ENCODE measurements around the gene LPIN2. TPM values are rescaled to one million over a fixed set of nuclear protein-coding genes. Genes with fewer than 3 reads are reported as not detected.

Gene LPIN2
- total RNA-seq, 4 donors from 2014 or later: 39.4 to 68.0 (median 47.4) TPM

- intact Hi-C loops (cut with DNase I): loop anchor here (10.0 kb wide), 1 partner anchor 48 kb away; no protein-coding TSS in a partner anchor
- 71 to 77% methylated on average over 2 of the region's 2 CpGs for WGBS, 2 donors
- Histone ChIP-seq H3K4me3 (replicated peaks in 1 of 3) (no peak overlapping the region), H3K27ac (peak overlapping the region in 2 of 3 donors; percentile 89 to 90), H3K36me3 (no peaks in the 10 kb centered on the region), H3K4me1 (peaks cover 69 to 73% of the 10 kb centered on the region in 2 donors), H3K9me3 (no peaks in the 10 kb centered on the region), H3K27me3 (no peaks in the 10 kb centered on the region)
- TF ChIP-seq CTCF (IDR thresholded peaks at IDR 0.05) (no peak), POLR2A (IDR thresholded peaks at IDR 0.05) (no peak)
- no peak for DNase-seq
These were observed 30.3 kb downstream of the LPIN2 start for GRCh38 chr18:2982452-2983269.

DNA sequence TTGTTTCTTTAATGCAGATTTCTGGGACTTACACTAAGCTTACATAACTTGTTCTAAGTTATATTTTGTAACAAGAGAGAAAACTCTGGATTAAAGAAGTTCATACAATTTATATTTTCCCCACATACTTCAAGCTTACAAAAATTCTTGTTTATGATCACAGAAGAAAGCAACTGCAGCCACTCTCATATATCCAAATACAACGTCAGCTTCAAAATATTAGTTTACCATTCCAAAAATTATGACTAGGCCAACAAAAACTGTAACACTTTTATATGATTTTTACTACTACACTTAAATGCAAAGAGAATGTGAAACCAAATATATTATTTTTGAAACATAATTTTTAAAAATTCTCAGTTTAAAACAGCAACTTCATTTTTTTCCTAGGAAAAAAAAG is 30.9 kb downstream of the LPIN2 start:
- peak overlapping the region; percentile 69 to 90 (median 89) for H3K27ac ChIP-seq
- 79 to 81% methylated on average over 1 of the region's 1 CpG for WGBS, 2 donors

GRCh38 chr18:2981212-2981728 is 31.7 kb downstream of the LPIN2 start:
- 27 to 28% methylated on average over 6 of the region's 6 CpGs for WGBS, 2 donors

More for the DNA sequence above, 30.9 kb downstream of the LPIN2 start:
- Histone ChIP-seq H3K4me3 (replicated peaks in 1 of 3) (no peak overlapping the region), H3K36me3 (no peaks in the 10 kb centered on the region), H3K4me1 (peaks cover 76 to 79% of the 10 kb centered on the region in 2 donors), H3K27me3 (no peaks in the 10 kb centered on the region), H3K9me3 (no peaks in the 10 kb centered on the region)
- no peak for DNase-seq
- intact Hi-C loops (cut with DNase I): loop anchor here (10.0 kb wide), 1 partner anchor 47 kb away; no protein-coding TSS in a partner anchor
- no peak for TF ChIP-seq POLR2A (IDR thresholded peaks at IDR 0.05)

DNA sequence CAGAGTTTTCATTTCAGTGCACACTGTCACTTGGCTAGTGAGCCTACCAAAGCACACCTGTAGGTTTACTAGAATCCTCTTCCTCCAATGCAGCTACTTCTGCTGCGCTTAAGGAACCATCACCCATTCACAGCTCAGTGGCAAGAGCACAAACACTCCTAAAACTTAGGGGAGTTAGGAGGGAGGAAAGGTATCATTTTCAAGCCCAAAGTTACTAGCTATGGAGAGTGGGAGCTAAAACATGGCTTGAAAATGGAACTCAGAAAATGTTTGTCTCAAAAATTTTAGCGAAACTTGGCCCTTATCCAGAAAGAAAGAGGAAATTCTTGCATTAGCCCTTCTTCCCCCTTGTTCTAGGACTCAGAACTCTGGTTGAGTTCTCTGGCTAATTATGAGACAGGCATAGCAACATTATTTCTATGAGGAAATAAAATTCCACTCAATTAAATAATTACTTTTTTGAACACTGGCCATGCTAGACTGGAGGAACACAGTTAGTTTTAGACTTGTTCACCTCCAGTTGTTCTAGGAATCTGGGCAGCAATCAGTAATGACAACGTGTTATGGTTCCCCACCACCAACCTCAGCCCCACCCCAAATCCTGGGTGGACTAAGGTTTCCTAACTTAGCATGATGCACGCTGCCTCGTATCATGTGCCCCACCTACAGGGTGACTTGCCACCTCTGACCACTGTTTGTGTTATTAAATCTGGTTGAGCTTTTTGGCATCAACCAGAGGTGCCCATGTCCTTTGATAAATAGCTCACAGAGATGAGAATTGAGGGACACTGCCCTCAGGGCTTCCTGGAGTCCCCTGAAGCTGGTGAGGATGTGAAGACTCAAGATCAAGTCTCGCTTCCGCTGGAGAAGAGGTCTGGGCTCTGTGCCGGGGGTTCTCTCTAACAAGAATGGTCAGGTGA is 32.8 kb downstream of the LPIN2 start:
- DNase-seq: peak; percentile 42 to 66
- no peaks in the 10 kb centered on the region for H3K27me3 ChIP-seq
- H3K4me3 ChIP-seq (replicated peaks in 1 of 3): no peak overlapping the region
- H3K9me3 ChIP-seq: no peaks in the 10 kb centered on the region
- intact Hi-C loops (cut with DNase I): loop anchor here (10.0 kb wide), 1 partner anchor 45 kb away; no protein-coding TSS in a partner anchor
- peaks cover 69 to 78% of the 10 kb centered on the region in 2 donors for H3K4me1 ChIP-seq
- WGBS, 2 donors: 62 to 68% methylated on average over 8 of the region's 8 CpGs
- peak overlapping the region; percentile 69 to 90 (median 89) for H3K27ac ChIP-seq
- TF ChIP-seq POLR2A (IDR thresholded peaks at IDR 0.05) (no peak), CTCF (IDR thresholded peaks at IDR 0.05) (no peak)
- no peaks in the 10 kb centered on the region for H3K36me3 ChIP-seq

More at GRCh38 chr18:2981212-2981728, 31.7 kb downstream of the LPIN2 start:
- no peaks in the 10 kb centered on the region for H3K27me3 ChIP-seq
- H3K4me3 ChIP-seq (replicated peaks in 1 of 3): no peak overlapping the region
- H3K36me3 ChIP-seq: no peaks in the 10 kb centered on the region
- no peak for DNase-seq
- intact Hi-C loops (cut with DNase I): loop anchor here (10.0 kb wide), 1 partner anchor 46 kb away; no protein-coding TSS in a partner anchor
- no peaks in the 10 kb centered on the region for H3K9me3 ChIP-seq
- TF ChIP-seq CTCF (IDR thresholded peaks at IDR 0.05) (no peak), POLR2A (IDR thresholded peaks at IDR 0.05) (no peak)
- H3K27ac ChIP-seq: peak overlapping the region; percentile 69 to 90 (median 89)
- peaks cover 76 to 85% of the 10 kb centered on the region in 2 donors for H3K4me1 ChIP-seq

- TF ChIP-seq CTCF (IDR thresholded peaks at IDR 0.05) (no peak), POLR2A (IDR thresholded peaks at IDR 0.05) (no peak)
- Histone ChIP-seq H3K27me3 (no peaks in the 10 kb centered on the region), H3K36me3 (no peaks in the 10 kb centered on the region), H3K9me3 (no peaks in the 10 kb centered on the region), H3K4me1 (peaks cover 63 to 70% of the 10 kb centered on the region in 2 donors), H3K4me3 (replicated peaks in 1 of 3) (no peak overlapping the region), H3K27ac (peak overlapping the region in 2 of 3 donors; percentile 57 to 89)
- intact Hi-C loops (cut with DNase I): no loop called here
- DNase-seq: no peak
- 90 to 98% methylated on average over 3 of the region's 3 CpGs for WGBS, 2 donors
These were observed 33.8 kb downstream of the LPIN2 start for GRCh38 chr18:2979129-2979528.

All from thyroid gland (tissue), 4 donors.